NCI-H128 (cell line): ENCODE data around the gene DOCK2.

ENCODE experiments used
- DNase-seq: peaks from one replicate; lab custom pipeline; 2025; ENCODE audit not compliant: unreplicated experiment; lab: John Stamatoyannopoulos, UW

Gene DOCK2

DNA sequence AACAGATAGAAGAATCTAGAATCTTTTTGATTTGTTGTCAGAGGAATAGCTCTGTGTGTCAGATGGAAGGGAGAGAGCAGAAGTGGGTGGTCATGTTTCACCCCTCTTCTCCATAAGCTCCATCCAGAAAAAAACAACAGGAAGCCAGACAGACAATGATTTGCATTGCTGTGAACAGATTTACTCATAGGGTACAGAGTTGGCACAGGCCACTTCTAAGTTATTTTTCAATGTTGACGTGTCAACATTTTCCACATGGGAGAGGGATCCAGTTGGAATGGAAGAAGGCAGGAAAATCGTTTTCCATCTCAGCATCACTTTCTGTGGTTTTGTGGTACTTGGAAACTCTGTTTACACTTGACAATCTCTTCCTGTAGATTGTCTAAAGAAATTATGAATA is 256.5 kb downstream of the DOCK2 start:
- DNase-seq: no peak

DNA sequence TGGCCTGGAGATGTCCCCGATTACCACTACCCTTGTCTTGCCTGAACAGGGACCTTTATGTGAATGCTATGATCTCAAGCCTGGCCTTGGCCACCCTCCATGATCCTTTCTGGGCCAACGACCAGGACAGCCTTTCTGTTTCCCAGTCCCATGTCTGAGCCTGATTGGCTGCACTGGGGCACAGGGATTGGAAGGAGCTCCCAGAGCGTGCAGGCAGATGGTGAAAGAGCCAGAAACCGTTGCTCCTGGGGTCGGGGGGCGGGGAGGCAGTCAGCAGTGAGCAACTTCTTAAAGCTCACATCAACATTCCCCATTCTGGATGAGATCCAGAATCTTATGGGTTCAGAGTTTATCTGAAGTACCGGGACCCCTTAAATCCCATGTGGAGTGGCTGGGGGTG is 258.9 kb downstream of the DOCK2 start:
- no peak for DNase-seq

DNA sequence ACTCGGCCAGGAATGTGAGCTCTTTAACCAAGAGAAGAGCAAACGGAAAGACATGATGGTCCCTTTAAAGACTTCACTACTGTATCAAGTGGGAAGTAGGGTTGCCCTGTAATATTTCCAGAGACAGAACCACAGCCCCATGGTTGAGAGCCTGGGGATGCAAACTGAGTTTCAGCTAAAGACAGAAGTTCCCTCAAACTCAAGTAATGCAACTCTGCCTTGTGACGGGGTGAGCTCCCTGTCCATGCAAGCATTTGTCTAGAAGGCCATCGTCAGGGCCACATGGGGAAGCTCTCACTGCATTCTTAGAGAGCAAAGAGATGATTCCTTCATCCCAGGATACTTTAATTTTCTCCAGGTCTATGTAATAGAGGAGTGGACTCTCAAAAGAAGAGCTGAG is 260.4 kb downstream of the DOCK2 start:
- no peak for DNase-seq

DNA sequence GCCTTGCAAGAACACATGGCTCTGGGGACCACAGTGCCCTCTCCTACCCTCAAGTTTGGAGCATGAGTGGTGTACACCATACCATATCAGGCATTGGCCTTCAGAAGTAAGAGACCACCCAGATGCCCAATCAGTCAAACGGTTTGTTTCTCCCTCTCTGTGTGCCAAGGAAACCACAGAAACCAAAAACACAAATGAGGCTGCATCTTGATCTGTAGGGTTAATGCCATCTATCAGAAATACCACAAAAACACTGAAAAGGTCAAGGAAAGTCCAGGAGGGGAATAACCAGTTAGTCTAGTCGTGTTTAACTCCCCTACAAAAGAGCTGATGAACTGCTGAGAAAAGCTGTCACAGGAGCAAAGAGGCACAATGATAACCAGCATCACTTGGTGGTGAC is 264.8 kb downstream of the DOCK2 start:
- no peak for DNase-seq

DNA sequence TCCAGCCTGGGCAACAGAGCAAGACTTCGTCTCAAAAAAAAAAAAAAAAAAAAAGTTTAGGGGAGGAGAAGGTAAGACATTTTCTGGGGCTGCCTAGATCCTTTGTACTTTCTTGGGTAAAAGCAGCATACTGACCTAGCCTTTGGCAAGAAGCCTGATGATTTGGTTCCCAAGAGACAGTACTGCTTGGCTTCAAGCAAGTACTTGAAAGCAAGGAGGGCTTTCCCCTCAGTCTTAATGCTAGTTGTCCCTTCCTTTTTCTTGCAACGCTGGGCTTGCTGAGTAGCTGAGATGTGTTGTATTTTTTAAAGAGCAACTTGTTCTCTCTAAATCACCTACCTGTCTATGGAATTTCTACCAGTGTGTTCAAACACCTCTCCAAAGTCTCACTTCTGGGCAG is 267.0 kb downstream of the DOCK2 start:
- DNase-seq: no peak

DNA sequence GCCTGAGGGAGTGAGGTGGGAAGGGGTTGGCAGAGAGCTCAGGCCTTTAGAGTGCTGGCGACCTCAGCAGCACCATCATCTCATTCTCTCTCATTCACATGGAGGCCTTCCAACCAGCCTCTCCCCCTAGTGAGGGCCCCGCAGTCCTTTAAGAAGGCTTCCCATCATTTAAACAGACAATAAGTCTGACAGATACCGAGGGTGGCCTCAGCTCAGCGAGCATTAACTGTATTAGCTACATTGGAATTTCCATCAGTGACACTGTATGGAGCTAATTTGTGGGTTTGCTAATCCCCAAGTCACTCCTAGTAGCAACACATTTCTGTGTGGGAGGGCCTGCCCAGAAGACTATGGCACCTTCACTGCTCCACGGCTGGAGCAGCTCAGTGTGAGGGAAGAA is 267.4 kb downstream of the DOCK2 start:
- no peak for DNase-seq

DNA sequence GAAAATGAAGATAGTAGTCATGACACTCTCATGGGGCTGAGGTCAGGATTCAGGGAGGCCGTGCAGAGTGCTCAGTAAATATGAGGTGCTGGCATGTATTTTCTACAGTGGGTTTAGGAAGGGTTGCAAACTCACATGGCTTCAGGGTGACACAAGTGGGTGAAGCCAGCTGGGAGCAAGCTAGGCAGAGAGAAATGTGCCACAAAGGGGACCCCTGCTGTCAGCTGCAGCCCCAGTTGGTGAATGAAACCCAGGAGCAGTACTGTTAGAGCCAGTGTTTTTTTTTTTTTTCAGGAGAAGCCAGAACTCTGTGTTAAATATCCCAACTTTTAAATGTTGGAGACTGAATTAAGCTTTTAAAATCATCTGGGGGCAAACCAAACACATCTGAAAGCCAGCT is 267.9 kb downstream of the DOCK2 start:
- DNase-seq: no peak

DNA sequence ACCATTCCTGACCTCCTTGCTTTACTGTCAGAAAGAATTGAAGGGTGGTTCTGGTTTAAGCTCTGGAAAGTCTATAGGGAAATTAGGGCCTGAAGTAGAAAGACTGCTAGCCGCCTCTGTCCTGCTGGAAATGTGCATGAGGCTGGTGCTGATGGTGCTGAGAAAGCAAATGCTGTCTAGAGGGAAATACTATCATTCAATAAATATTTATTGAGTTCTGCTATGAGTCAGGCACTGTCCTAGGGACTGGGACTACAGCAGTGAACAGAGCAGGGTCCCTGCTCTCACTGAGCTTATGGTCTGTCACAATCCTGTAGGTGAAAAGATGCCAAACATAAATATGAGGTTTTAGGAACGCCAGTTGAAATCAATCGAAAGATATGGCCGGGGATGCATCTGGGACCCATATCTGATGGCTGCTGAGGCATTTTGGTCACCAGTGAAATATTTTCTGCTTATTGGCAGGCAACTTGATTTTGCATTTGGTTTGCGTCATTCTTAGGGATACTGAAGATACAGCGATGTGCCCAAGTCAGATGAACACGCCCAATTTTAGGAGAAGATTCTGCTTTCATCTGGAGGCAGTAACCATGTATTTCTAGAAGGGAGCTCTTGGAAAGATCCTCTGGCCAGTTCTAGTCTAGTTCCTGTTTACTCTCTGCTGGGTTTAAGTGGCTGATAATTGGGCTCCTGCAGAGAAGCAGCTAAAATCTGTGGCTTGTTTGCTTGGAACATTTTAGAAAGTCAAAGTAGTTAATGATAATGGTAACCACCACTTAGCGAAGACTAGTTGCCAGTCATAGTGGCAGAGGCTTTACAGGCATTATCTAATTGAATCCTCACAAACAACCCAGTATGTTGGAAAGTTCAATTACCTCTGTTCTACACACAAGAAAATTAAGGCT is 269.9 kb downstream of the DOCK2 start:
- no peak for DNase-seq

DNA sequence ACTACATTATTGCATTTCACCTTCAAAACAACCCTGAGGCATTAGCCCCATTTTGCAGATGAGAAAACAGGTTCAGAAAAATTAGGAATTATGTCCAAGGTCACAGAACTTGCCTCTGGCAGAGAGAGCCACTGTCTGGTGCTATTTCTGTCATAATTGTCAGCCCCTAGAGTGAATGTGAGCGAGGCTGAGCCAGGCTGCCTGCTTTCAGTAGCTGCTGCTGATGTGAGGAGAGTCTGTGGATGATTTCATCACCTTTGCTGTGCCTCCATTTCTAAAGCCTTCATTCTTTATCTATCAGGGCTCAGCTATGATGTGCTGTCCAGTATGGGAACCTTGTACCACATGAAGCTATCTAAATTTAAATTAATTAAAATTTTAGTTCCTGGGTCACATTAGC is 271.8 kb downstream of the DOCK2 start:
- DNase-seq: no peak

DNA sequence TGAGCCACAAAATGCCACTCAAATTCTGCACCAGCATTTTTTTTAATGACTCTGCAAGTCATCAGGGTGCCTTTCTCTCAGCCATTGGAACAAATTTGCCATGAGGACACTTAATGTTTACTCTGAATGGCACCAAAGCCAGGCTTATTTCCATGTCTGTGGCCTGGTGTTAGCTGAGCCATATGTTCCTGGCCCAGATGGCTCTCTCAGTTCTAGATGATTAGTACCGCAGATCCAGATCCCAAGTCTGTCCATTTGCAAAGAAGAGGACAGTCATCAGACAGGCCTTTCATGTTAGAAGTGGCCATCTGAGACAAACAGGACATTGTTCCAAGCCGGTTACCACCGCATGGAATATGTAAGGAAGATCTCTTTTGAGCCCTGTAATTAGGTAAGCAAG is 272.9 kb downstream of the DOCK2 start:
- no peak for DNase-seq

DNA sequence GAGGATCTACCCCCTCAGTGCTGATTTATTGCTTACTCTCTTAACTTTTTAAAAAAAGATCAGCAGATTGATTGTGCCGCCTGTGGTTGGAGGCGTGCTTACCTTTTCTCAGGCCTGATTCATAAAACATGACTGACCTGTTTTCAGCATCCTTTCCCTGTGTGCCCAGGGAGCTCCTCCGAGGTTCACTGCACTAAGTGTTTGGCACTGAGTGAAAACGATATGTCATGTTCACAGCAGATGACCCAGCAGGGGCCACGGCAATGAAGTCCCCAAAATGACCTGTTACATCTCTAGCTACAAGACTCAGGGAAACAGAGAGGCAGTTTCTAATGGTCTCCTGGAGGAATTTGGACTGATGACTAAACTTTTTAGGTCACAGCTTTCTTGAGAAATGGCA is 273.3 kb downstream of the DOCK2 start:
- DNase-seq: no peak

DNA sequence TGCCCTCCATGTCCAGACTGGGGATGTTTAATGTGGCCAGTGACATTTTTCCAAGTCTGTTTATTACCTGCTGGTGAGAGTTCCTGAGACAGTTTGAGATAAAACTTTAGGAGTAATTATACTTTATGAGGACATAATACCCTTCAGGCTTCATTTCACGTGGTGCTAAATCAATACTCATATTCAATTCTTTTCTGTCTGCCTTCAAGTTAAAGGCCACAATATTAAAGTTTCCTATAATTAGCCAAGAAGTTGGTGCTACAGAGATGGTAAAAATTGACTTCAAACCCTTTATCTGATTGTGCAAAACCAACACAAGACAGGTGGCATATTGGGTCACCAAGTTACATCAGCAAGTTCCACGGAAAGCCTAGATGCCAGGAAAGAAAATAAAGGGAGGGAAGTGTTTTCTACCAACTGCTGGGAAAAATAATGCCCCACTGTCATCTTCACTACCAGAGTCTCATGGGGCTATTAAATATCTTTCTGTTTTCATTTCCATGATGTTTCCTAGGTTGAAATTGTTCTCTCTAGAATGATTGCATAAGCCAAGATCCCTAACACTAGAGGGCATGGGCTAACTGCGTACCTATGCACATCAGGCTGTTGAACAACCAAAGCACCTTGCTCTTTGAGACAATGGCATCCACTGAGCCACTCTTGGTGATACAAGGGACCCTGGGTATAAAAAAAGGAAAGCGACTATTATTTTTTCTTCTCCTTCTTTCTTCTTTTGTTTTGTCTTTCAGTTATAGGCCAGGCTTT is 274.6 kb downstream of the DOCK2 start:
- DNase-seq: no peak

DNA sequence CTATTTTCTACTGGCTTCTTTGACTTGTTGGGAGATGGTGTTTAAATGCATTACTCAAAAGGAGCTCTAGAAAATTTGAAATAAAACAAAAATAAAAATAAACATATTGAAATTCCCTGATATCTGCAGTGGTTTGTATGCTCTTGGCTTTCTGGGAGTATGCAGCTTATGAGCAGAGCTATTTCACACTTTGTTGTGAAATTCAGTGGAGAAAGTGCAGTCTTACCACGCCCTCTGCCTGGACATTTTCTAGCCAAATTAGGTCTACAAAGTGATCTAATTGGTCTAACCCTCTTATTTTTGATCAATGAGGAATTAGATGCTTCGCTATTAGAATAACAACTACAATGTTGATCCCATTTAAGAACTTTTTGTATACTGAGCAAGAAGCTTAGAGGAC is 276.4 kb downstream of the DOCK2 start:
- DNase-seq: no peak

DNA sequence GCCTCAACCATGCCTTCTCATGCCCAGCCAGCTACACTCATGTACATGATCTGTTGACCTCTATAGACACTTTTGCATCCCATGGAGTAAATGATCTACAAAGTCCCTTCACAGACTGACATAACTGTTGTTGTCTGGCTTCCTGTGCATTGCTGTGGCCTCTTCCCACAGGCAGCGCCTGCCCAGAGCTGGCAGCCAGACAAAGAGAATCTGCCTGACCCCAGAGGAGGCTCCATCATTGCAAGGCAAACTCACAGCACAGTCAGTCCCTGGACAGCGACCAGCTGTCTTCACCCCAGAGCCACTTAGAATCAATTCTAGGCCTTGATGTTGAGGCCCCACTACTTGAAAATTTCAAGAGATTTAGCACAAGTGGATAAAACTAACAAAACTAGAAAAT is 277.7 kb downstream of the DOCK2 start:
- no peak for DNase-seq

DNA sequence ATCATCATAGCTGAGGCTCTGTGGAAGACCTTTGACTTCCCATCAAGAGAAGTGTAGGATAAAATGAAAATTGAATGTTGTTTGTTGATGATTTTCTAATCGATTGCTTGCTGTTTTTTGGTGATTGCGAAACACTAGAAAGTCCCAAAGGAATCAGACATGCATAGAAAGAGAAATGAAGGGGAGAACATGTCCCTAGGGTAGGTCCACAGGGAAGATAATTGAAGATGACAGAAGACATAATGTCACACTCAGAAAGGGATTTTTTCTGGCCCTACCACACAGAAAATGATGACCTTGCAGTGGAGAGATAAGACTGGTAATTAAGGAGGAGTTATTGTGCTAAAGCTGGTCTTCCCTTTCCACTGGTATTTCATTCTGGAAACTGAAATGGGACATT is 280.4 kb downstream of the DOCK2 start:
- no peak for DNase-seq

DNA sequence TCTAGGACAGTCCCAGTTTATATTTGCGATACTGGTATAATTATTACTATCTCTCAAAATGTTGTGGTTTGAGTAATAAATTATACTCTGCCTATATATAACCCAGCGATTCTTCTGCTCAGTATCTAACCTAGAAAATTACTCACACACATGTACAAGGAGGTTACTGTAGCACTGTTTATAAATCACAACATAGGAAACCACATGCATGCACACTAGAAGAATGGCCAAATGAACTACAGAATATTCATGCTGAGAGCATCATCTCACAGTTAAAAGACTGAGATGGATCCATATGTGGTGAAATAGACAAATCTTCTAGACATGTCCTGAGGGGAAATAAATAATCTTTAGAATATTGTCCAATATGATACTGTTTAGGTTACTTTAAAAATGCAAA is 281.2 kb downstream of the DOCK2 start:
- DNase-seq: no peak

DNA sequence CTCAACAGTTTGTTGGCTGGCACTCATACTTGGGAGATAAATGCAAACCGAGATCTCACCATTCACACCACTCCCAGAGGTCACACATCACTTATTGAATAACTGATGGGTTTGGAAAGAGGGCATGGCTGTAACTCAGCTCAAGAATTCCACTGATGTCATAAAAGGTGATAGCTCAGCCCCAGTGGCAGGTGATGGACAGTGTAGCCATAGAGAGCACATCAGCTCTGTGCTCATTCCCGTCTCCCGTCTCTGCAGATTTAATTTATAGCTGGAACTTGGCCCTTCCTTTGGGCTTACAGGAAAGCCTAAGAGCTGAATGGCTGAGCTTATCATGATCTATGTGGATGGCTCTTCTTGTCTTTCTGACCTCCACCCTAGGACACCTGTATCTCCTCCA is 283.4 kb downstream of the DOCK2 start:
- no peak for DNase-seq

DNA sequence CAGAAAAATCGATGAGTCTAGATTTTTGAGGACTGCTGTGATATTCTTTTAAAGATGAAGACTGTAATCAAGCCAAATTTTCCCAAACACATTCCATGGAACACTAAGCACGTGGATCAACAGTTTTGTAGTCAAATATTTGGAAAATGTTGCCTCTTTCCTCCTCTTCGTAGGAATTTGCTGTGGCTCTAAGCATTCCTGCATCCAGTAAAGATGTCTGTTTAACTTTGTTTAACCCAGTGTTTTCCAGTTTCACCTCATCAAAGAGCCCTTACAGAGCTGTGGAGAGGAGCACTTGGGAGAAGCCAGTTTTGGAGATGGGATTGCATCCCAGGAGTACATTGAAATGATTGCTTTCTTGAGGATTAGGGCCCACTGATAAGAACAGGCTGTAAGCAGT is 284.3 kb downstream of the DOCK2 start:
- DNase-seq: no peak

DNA sequence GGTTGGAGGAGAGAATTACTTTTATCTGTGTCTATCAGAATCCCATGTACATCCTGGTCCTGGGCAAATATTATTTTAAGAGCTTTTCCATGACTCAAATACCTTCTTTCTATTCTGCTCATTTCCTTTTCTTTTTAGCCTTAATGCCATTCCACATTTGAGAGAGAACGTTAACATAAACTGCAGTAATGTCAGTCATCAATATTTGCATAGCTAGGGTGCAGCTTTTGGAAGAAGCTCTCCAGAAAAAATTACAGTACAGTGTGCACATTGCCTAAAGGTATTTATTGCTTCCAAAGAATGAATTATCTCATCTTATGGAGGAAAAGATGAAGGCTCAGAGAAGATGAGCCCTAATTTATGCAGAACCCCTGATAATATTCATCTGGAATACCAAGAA is 284.9 kb downstream of the DOCK2 start:
- DNase-seq: no peak

DNA sequence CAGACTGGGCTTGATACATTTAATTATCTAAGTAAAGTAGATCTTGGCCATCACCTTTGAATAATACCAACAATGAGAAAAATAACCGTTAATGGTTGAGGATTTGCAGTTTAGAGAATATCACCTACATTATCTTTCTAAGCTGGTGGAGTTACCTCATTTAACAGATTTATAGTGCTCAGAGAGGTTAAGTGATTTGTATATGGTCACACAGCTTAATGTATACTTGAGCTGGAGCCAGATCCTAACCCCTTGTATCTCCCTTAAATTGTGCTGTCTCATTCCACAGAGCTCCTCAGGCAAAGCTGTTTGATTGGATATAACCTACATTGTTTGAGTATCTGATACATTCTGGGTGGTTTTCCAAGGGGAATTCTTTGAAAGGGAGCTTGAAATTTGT is 285.4 kb downstream of the DOCK2 start:
- DNase-seq: no peak

DNA sequence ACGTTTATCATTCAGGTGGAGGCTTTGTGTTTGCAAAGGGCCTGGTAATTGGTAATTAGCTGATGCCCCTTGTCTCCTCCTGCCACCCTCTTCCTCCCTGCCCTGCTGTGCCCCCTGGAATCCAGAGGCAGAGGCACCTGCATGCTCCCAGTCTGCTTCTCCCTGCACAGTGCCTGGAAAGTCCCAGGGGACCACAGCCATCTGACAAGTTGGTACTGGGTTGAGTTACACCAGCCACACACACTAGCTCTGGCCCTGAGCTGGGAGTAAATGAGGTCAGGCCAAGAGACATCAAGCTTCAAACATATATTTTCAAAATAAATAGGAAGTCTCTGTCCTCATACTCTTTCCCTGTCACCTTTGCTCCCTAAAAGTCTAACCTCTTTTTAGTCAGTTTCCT is 286.9 kb downstream of the DOCK2 start:
- no peak for DNase-seq

DNA sequence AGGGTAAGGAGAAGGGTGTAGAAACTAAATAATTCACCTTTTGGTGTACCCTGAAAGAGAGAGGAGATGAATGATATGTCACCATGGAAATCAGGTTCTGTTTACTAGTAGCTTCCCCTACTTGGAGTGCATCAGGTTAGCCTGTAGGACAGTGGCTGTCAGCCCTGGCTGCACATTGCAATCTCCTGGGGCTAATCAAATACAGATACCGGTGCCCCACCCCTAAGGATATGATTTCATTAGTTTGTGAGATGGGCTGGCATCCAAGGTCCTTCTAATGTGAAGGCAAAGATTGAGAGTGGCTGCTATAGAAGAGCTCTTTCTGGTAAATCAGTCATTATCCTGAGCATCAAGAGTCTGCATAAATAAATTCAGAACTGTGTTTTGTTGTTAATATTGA is 296.1 kb downstream of the DOCK2 start:
- no peak for DNase-seq

DNA sequence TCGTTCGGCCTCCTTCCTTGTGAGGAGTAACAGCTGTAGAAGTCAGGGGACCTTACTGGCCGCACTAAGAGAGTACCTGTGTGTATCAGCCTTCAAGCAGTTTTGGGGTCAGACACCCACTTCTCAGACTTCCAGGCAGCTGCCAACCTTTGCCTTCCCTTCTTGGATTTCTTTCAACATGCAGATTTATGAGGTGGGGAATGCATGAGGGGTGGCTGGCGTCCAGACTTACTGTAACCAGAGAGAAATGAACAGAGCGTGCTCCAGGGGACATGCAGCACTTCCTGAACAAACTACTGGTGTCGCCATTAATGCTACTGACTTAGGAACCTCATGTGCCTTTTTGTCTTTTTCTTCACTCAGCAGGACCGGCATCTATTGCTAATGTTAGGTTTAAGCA is 296.5 kb downstream of the DOCK2 start:
- no peak for DNase-seq
